ENCODE data around the gene CARD9. TPM values are rescaled to one million over a fixed set of nuclear protein-coding genes. Genes with fewer than 3 reads are reported as not detected.

Gene CARD9
- total RNA-seq, 1 experiment from 2014 or later = 1.7 TPM

GRCh38 chr9:136329211-136329627 is 44.2 kb downstream of the CARD9 start:
- DNase-seq (ENCODE audit: low read depth, low spot score) (no peak), ATAC-seq (no peak)
- Histone ChIP-seq H3K27ac (ENCODE audit: low read length) (no peak overlapping the region), H3K4me3 (ENCODE audit: low read depth in 2 of 2, low read length in 2 of 2) (peak overlapping the region in 1 of 2 experiments; percentile 44; a peak in 1 of 4 replicates), H3K9me3 (ENCODE audit: control insufficient read depth, insufficient read depth, low read depth, low read length) (no peaks in the 10 kb centered on the region), H3K36me3 (ENCODE audit: control insufficient read depth, insufficient read depth, low read length) (no peaks in the 10 kb centered on the region; the same call in 1 of the 2 replicates), H3K27me3 (ENCODE audit: control insufficient read depth, insufficient read depth, low read length) (no peaks in the 10 kb centered on the region), H3K4me1 (ENCODE audit: control insufficient read depth, insufficient read depth, low read length) (no peaks in the 10 kb centered on the region; the same call in 1 of the 2 replicates)
- intact Hi-C loops (cut with micrococcal nuclease; ENCODE audit: unreplicated experiment) (no loop called here), in situ Hi-C loops (cut with HindIII; ENCODE audit: low pct_unique_long_range_greater_than_20kb, low sequenced_read_pairs) (no loop called here)
- BruUV-seq (replicated peaks) = no TSS peak
- POLR2A ChIA-PET = interaction anchor here (0.7 kb wide), 1 partner anchor 67 kb away, joined by 3 read pairs; no protein-coding TSS in a partner anchor
- CTCF ChIA-PET = no interaction called here
- TF ChIP-seq REST (IDR thresholded peaks at IDR 0.05; ENCODE audit: insufficient read depth in 1 of 2, low read depth in 2 of 2, low read length in 1 of 2) (no peak), SIN3A (IDR thresholded peaks at IDR 0.05; ENCODE audit: borderline replicate concordance, insufficient read depth, low read depth, low read length) (no peak)

DNA sequence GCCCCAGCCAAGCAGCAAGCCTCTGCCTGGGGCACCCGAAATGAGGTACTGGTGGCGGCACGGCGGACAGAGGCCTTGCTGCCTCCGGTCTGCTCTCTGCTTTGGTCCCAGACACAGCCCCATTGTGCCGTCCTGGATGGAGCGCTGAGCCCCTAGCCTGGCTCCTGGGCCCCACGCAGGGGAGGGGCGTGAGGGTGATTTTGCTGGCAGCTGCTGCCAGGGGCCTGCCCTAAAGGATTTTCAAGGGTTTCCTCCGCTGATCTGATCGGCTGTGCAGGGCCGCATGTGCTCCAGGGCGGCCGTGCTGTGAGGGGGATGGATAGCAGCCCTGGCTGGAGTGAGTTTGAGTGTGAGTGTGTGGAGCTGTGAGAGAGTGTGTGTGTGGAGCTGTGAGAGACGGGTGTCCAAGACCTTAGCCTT is 44.8 kb downstream of the CARD9 start:
- DNase-seq (ENCODE audit: low read depth, low spot score) (no peak), ATAC-seq (peak; percentile 26)
- H3K4me1 ChIP-seq (ENCODE audit: control insufficient read depth, insufficient read depth, low read length) = no peaks in the 10 kb centered on the region; the same call in 1 of the 2 replicates
- H3K27me3 ChIP-seq (ENCODE audit: control insufficient read depth, insufficient read depth, low read length) = no peaks in the 10 kb centered on the region
- POLR2A ChIA-PET = no interaction called here
- TF ChIP-seq CTCF (IDR thresholded peaks at IDR 0.05) (no peak), POLR2AphosphoS5 (IDR thresholded peaks at IDR 0.05; ENCODE audit: low read depth, low read length) (no peak), REST (IDR thresholded peaks at IDR 0.05; ENCODE audit: insufficient read depth in 1 of 2, low read depth in 2 of 2, low read length in 1 of 2) (no peak), SIN3A (IDR thresholded peaks at IDR 0.05; ENCODE audit: borderline replicate concordance, insufficient read depth, low read depth, low read length) (no peak), TCF7L2 (IDR thresholded peaks at IDR 0.05; ENCODE audit: low read depth, low read length) (no peak)
- intact Hi-C loops (cut with micrococcal nuclease; ENCODE audit: unreplicated experiment) (no loop called here), in situ Hi-C loops (cut with HindIII; ENCODE audit: low pct_unique_long_range_greater_than_20kb, low sequenced_read_pairs) (no loop called here)
- peak overlapping the region; percentile 44 to 51 for H3K4me3 ChIP-seq (ENCODE audit: low read depth in 2 of 2, low read length in 2 of 2)
- BruUV-seq (replicated peaks) = no TSS peak
- no peaks in the 10 kb centered on the region for H3K9me3 ChIP-seq (ENCODE audit: control insufficient read depth, insufficient read depth, low read depth, low read length)
- no peak overlapping the region for H3K27ac ChIP-seq (ENCODE audit: low read length)
- no peaks in the 10 kb centered on the region; the same call in 1 of the 2 replicates for H3K36me3 ChIP-seq (ENCODE audit: control insufficient read depth, insufficient read depth, low read length)
- CTCF ChIA-PET = no interaction called here
